Psoas muscle (tissue), 8 donors: ENCODE results near the gene MYO5B. TPM values are rescaled to one million over a fixed set of nuclear protein-coding genes. Genes with fewer than 3 reads are reported as not detected.

Experiments used
- ATAC-seq, 4 donors: fragments of 200-7000 bp; cut with Tn5 transposase; one replicate each; pipeline ENCODE4 v1.9.1; 2020; ENCODE audit warnings: moderate library complexity in 3 of 4, mild to moderate bottlenecking in 2 of 4
- DNase-seq, 2 donors: peaks; one replicate each; pipeline ENCODE4 v3.0.0-alpha.2; 2020
- H3K27ac ChIP-seq: fragments of 200-600 bp; one replicate; pipeline ENCODE4 v1.8.0; 2022
- H3K27me3 ChIP-seq, 3 donors: fragments of 200-600 bp in 1 of 3; one replicate each; pipeline versions ENCODE4 v1.6.1 to v1.8.0; 2013 to 2022; ENCODE audit warnings: low read length in 2 of 3, mild to moderate bottlenecking in 2 of 3, moderate library complexity in 1 of 3; ENCODE audit not compliant: insufficient read depth in 3 of 3
- H3K36me3 ChIP-seq, 2 donors: fragments of 200-600 bp in 1 of 2; one replicate each; pipeline versions ENCODE4 v1.6.1 to v1.8.0; 2013 to 2022; ENCODE audit warnings: low read depth in 1 of 2, mild to moderate bottlenecking in 1 of 2, moderate library complexity in 1 of 2; ENCODE audit not compliant: insufficient read depth in 1 of 2
- H3K4me1 ChIP-seq: fragments of 200-600 bp; one replicate; pipeline ENCODE4 v1.8.0; 2022
- H3K4me3 ChIP-seq: fragments of 200-600 bp; one replicate; pipeline ENCODE4 v1.8.0; 2022; ENCODE audit warnings: mild to moderate bottlenecking
- H3K9me3 ChIP-seq: fragments of 200-600 bp; one replicate; pipeline ENCODE4 v1.8.0; 2022
- WGBS, 3 donors: extraction: QIAGEN DNeasy Blood & Tissue Kit; methylation state at CpG; one replicate each; pipeline versions ENCODE4 v1.1.6 to v1.1.7; 2013; 5-methylcytosine and 5-hydroxymethylcytosine counted together
- intact Hi-C, 2 donors: fragments of 100-400 bp; cut with DNase I; formaldehyde crosslinking; loops; one replicate each; pipeline versions ENCODE4 v1.11.0 to v1.14.2; 2022
- polyA plus RNA-seq, 3 donors: library from polyadenylated mRNA; stranded (reverse); fragments of 200-250 nt; gene quantifications; one replicate each; pipeline ENCODE4 v1.2.3, GENCODE V29; 2013
- total RNA-seq, 4 donors: library from RNA; stranded (reverse); fragmentation: NEBNext Ultra II Directional in 2 of 4; extraction: Animal tissue kit (Norgen Biotek cat#: 25700) in 2 of 4; gene quantifications; one replicate each; pipeline versions ENCODE4 v1.2.1 to v1.2.4, GENCODE V29; 2021 to 2023
- TF ChIP-seq, protein P1 (sequence below): fragments of 200-600 bp; IDR thresholded peaks from one replicate; pipeline ENCODE4 v1.8.0; 2022; ENCODE audit warnings: antibody characterized with exemption
- donor health status: healthy with polysubstance abuse.
- donor health status: DM: no; HTN: no; CAD: no; lungs with moderate emphysema.
- donor health status: Bipolar disorder and iron deficiency.
- donor health status: healthy.
- donor health status: DM: yes; HTN: yes; CAD: no.
- donor health status: DM: no; HTN: no; CAD: no.
- donor health status: DM: no; HTN: no; CAD: no.
- donor health status: DM: yes; HTN: yes; CAD: no.

Gene MYO5B
- total and polyA plus RNA-seq, 7 donors = 0.10 to 1.2 (median 0.44) TPM

DNA sequence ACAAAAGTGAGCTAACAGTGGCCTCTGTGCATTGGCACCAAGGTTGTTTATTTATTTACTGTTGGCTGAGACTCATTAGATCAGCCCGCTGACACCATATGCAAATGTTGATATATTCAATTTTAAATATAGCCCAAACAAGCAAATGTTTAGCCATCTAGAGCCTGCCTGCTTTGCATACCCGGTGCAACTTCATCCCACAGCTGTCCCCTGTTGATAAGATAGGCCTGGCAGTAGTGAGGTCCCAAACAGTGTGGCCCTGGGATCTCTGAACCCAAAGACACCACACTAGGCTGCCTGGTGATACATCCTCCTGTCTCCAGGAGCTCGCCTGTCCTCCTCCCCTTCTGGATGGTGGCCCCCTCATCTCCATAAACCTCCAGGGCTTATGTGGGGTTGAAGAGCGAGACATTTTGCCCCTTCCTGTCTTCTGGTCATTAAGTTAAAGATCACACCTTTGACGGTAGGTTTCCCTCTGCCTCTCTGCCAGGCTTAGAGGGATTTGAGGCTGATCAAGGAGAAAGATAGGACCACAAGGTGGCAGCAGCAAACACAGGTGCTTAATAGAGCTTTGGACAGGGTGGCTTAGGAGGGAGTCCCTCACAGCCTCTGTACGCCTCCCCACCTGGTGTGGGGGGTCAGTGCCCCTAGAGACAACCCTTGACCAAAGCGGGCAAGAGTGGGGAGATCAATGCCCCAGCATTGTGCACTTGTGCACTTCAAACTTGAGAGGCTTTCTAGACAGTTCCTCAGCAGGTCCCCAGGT is 23.7 kb upstream of the MYO5B start:
- Histone ChIP-seq H3K4me1 (no peaks in the 10 kb centered on the region), H3K4me3 (no peak overlapping the region), H3K36me3 (no peaks in the 10 kb centered on the region), H3K9me3 (peaks cover 4% of the 10 kb centered on the region), H3K27me3 (no peaks in the 10 kb centered on the region), H3K27ac (no peak overlapping the region)
- TF ChIP-seq, protein P1, sequence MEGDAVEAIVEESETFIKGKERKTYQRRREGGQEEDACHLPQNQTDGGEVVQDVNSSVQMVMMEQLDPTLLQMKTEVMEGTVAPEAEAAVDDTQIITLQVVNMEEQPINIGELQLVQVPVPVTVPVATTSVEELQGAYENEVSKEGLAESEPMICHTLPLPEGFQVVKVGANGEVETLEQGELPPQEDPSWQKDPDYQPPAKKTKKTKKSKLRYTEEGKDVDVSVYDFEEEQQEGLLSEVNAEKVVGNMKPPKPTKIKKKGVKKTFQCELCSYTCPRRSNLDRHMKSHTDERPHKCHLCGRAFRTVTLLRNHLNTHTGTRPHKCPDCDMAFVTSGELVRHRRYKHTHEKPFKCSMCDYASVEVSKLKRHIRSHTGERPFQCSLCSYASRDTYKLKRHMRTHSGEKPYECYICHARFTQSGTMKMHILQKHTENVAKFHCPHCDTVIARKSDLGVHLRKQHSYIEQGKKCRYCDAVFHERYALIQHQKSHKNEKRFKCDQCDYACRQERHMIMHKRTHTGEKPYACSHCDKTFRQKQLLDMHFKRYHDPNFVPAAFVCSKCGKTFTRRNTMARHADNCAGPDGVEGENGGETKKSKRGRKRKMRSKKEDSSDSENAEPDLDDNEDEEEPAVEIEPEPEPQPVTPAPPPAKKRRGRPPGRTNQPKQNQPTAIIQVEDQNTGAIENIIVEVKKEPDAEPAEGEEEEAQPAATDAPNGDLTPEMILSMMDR = peak; percentile 20
- intact Hi-C loops = loop anchor here in 1 of 2 donors (5.0 to 10.0 kb wide), 2 partner anchors 139 to 206 kb away; no protein-coding TSS in a partner anchor
- ATAC-seq (no peak), DNase-seq (no peak)
- WGBS, 3 donors = 64 to 65% (median 65%) methylated on average over 7 of the region's 7 CpGs

DNA sequence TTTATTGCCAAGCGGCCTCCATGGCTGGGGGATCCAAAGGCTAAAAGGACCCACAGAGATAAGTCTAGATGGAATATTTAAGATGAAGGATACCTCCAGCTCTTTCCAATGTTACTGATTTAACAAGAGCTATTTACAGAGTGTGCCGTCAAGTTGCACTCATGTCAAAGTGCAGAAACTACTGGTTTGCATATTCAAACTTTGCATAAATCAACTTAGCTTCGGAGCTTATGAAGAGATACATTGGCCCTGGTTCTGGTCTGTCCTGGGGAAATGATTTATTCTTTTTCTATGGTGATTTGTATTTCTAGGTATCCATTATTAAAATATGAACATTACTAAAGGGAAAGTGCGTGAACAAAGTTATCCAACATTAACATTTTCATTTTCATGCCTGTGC is 14.4 kb upstream of the MYO5B start:
- Histone ChIP-seq H3K36me3 (no peaks in the 10 kb centered on the region), H3K27ac (no peak overlapping the region), H3K4me3 (no peak overlapping the region), H3K27me3 (no peaks in the 10 kb centered on the region), H3K4me1 (no peaks in the 10 kb centered on the region), H3K9me3 (no peaks in the 10 kb centered on the region)
- DNase-seq (no peak), ATAC-seq (no peak)
- intact Hi-C loops = no loop called here
- TF ChIP-seq, protein P1 = no peak
- 89 to 92% (median 92%) methylated on average over 4 of the region's 4 CpGs for WGBS, 3 donors

DNA sequence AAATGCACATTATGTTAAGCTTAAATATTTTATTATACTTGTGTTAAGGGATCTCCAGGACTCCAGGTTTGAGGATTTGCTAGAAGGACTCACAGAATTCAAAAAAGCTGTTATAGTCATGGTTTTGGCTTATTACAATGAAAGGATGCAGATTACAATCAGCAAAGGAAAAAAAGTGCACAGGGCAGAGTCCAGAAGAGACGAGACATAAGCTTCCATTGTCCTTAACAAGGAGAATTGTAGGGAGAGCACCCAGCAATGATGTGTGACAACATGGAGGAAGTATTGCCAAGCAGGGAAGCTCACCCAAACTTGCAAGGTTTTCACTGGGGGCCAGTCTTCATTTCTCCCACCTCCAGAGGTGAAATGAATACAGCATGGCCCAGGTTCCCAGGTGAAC is 12.8 kb upstream of the MYO5B start:
- H3K9me3 ChIP-seq = no peaks in the 10 kb centered on the region
- whole genome bisulfite sequencing, 3 donors = 42 to 56% (median 49%) methylated on average over 1 of the region's 1 CpG
- H3K36me3 ChIP-seq = no peaks in the 10 kb centered on the region
- H3K4me3 ChIP-seq = no peak overlapping the region
- H3K4me1 ChIP-seq = no peaks in the 10 kb centered on the region
- no peak overlapping the region for H3K27ac ChIP-seq
- TF ChIP-seq, protein P1 = no peak
- intact Hi-C loops = no loop called here
- no peak for ATAC-seq
- peaks cover 0 to 2% (median 0%) of the 10 kb centered on the region in 3 donors for H3K27me3 ChIP-seq
- DNase-seq = no peak

DNA sequence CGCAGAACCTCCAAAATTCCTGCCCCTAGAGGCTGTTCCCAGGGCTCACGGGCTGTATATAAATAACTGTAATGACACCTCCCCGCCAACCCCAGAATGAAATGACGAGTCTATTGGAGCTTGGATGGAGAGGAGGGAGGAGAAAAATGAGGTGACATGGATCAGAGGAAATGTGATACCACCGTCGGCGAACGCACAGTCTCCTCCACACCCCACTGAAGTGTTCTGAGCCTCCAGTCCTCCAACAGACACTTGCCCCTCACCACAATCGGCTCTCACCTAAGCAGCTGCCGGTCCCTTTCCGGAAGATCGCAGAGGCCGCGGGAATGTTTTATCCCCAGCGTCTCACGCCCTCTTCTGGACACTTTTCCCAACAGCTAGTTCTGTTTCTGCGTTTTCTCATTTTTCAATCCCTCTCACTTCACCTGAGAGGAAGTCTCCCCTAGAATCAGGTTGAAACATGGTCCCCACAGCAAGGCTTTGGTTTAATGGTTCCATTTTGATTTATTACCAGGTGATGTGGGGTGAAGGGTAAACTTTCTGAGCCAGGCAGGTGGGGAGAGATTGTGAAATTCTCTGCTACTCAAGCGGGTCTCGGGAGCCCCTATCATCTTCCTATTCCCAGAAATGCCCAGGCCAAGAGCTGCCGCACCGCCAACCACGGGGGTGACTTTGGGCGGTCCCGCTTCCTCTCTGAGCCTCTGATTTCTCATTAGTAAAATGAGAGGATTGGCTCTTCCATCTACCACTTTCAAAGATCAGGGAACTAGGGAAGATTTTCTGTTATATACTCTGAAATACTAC is 9.1 kb upstream of the MYO5B start:
- H3K4me1 ChIP-seq = no peaks in the 10 kb centered on the region
- WGBS, 3 donors = 17 to 18% (median 18%) methylated on average over 24 of the region's 24 CpGs
- H3K36me3 ChIP-seq = no peaks in the 10 kb centered on the region
- ATAC-seq (peak; percentile 35 to 75 (median 47)), DNase-seq (peak in 1 of 2 donors; percentile 19)
- H3K27me3 ChIP-seq = peaks cover 0 to 11% (median 5%) of the 10 kb centered on the region in 3 donors
- peak overlapping the region; percentile 23 for H3K4me3 ChIP-seq
- no peaks in the 10 kb centered on the region for H3K9me3 ChIP-seq
- TF ChIP-seq, protein P1 = peak; percentile 59
- intact Hi-C loops = loop anchor here in 1 of 2 donors (5.0 kb wide), 1 partner anchor 262 kb away; no protein-coding TSS in a partner anchor
- no peak overlapping the region for H3K27ac ChIP-seq
